Endothelial cell of umbilical vein (primary cell): ENCODE measurements around the gene ZNF396. TPM values are rescaled to one million over a fixed set of nuclear protein-coding genes. Genes with fewer than 3 reads are reported as not detected.

Experiments used
- BruUV-seq: library from RNA; stranded (reverse); fragments of 400-500 nt; replicated peaks from 2 replicates; lab custom pipeline; 2021; lab: Mats Ljungman, UMichigan
- CTCF ChIA-PET: fragments of 300-600, 350-600 bp; sonication (Branson Sonifier 250); formaldehyde crosslinking; loops from one replicate; lab custom pipeline; 2021; ENCODE audit warnings: antibody characterized with exemption, inconsistent platforms; lab: Charles Lee
- POLR2A ChIA-PET: fragments of 300-600, 350-600 bp; sonication (Branson Sonifier 250); formaldehyde crosslinking; loops from one replicate; lab custom pipeline; 2021; ENCODE audit warnings: antibody characterized with exemption, inconsistent platforms; lab: Charles Lee
- DNase-seq: peaks from one replicate; pipeline ENCODE4 v3.0.0-alpha.2; 2011; ENCODE audit warnings: low read depth, low spot score
- FAIRE-seq: peaks from 2 replicates; lab custom pipeline; 2011; peaks lifted over from hg19 to GRCh38; lab: Jason Lieb, UNC
- H2AFZ ChIP-seq: 2 replicates; pipeline ENCODE4 v1.6.0; 2012; ENCODE audit warnings: low read depth, low read length, control low read depth, inconsistent platforms
- H3K27ac ChIP-seq: 2 replicates; pipeline ENCODE4 v1.5.1; 2011; ENCODE audit warnings: low read depth, mild to moderate bottlenecking, control low read depth, low read length, moderate library complexity; ENCODE audit not compliant: insufficient read depth
- H3K27me3 ChIP-seq, 2 experiments: 2 replicates each; pipeline versions ENCODE4 v1.6.0 to v1.6.1; 2011; ENCODE audit warnings: low read length in 2 of 2, mixed read lengths in 1 of 2; ENCODE audit not compliant: control insufficient read depth in 2 of 2, insufficient read depth in 2 of 2
- H3K36me3 ChIP-seq, 2 experiments: 2 replicates in 1 of 2; 3 replicates in 1 of 2; pipeline ENCODE4 v1.5.1; 2011; ENCODE audit warnings: low read length in 2 of 2, mild to moderate bottlenecking in 1 of 2, moderate library complexity in 1 of 2; ENCODE audit not compliant: control insufficient read depth in 2 of 2, insufficient read depth in 2 of 2; ENCODE audit errors: extremely low read depth in 1 of 2
- H3K4me1 ChIP-seq: 3 replicates; pipeline ENCODE4 v1.5.1; 2011; ENCODE audit warnings: mild to moderate bottlenecking, low read length; ENCODE audit not compliant: control insufficient read depth, insufficient read depth; ENCODE audit errors: extremely low read depth
- H3K4me2 ChIP-seq: 2 replicates; pipeline ENCODE4 v1.6.1; 2011; ENCODE audit warnings: low read length, control low read depth, mixed read lengths; ENCODE audit not compliant: insufficient read depth
- H3K4me3 ChIP-seq, 3 experiments: fragments of 200-600 bp in 1 of 3; sonication (generic), shearing (Covaris generic) in 1 of 3; replicated peaks in 1 of 3; 2 replicates each; pipeline ENCODE4 v1.5.1; 2011 to 2016; ENCODE audit warnings: control low read depth in 3 of 3, low read length in 3 of 3, mild to moderate bottlenecking in 2 of 3, inconsistent platforms in 1 of 3, low read depth in 1 of 3, moderate library complexity in 1 of 3; ENCODE audit not compliant: insufficient read depth in 1 of 3
- H3K79me2 ChIP-seq: 2 replicates; pipeline ENCODE4 v1.6.0; 2012; ENCODE audit warnings: low read length, inconsistent platforms; ENCODE audit not compliant: control insufficient read depth, insufficient read depth
- H3K9ac ChIP-seq: replicated peaks from 2 replicates; pipeline ENCODE3; 2011; ENCODE audit warnings: low read length, control low read depth; ENCODE audit not compliant: insufficient read depth; ENCODE audit errors: extremely low read depth
- H3K9me1 ChIP-seq: replicated peaks from 3 replicates; pipeline ENCODE4 v1.6.0; 2011; ENCODE audit warnings: mild to moderate bottlenecking, low read length; ENCODE audit not compliant: control insufficient read depth, insufficient read depth; ENCODE audit errors: extremely low read depth
- H3K9me3 ChIP-seq: replicated peaks from 2 replicates; pipeline ENCODE4 v1.5.1; 2012; ENCODE audit warnings: low read length, inconsistent platforms; ENCODE audit not compliant: control insufficient read depth, insufficient read depth
- H4K20me1 ChIP-seq: replicated peaks from 2 replicates; pipeline ENCODE3; 2011; ENCODE audit warnings: mild to moderate bottlenecking, low read length; ENCODE audit not compliant: control insufficient read depth, insufficient read depth; ENCODE audit errors: extremely low read depth
- EZH2 ChIP-seq: IDR thresholded peaks from 2 replicates; pipeline ENCODE4 v1.6.1; 2012; ENCODE audit warnings: borderline replicate concordance, low read depth, mild to moderate bottlenecking, moderate library complexity, low read length, inconsistent platforms; ENCODE audit not compliant: severe bottlenecking
- FOS ChIP-seq: IDR thresholded peaks from 2 replicates; pipeline ENCODE4 v1.6.1; 2011; ENCODE audit warnings: mild to moderate bottlenecking, low read length, moderate library complexity, borderline replicate concordance; ENCODE audit not compliant: insufficient read depth
- GATA2 ChIP-seq: IDR thresholded peaks from 2 replicates; pipeline ENCODE4 v1.7.0; 2011; ENCODE audit warnings: low read depth, mild to moderate bottlenecking, moderate library complexity, mixed read lengths, low read length; ENCODE audit not compliant: insufficient read length, insufficient read depth
- JUN ChIP-seq: IDR thresholded peaks from 2 replicates; pipeline ENCODE4 v1.6.1; 2011; ENCODE audit warnings: borderline replicate concordance, low read depth; ENCODE audit not compliant: insufficient read length, insufficient read depth
- MYC ChIP-seq: IDR thresholded peaks from one replicate; pipeline ENCODE4 v1.6.1; 2011; ENCODE audit warnings: mild to moderate bottlenecking, low read depth, low read length
- POLR2A ChIP-seq: IDR thresholded peaks from 2 replicates; pipeline ENCODE4 v1.6.1; 2012; ENCODE audit warnings: low read depth, mild to moderate bottlenecking, control low read depth, low read length
- POLR2AphosphoS5 ChIP-seq: IDR thresholded peaks from 2 replicates; pipeline ENCODE4 v1.6.1; 2012; ENCODE audit warnings: low read depth, mild to moderate bottlenecking, control low read depth, low read length, moderate library complexity; ENCODE audit not compliant: insufficient read depth
- dilution Hi-C: fragments of 300-500 bp; cut with MboI; formaldehyde crosslinking; loops from one replicate; pipeline ENCODE4 v1.15.0; 2019; ENCODE audit warnings: low sequenced_read_pairs; ENCODE audit not compliant: extremely low pct_ligation_motif_present
- intact Hi-C: fragments of 100-400 bp; cut with micrococcal nuclease; formaldehyde crosslinking; loops from one replicate; pipeline ENCODE4 v1.10.0; 2022
- polyA plus RNA-seq, 4 experiments: library from polyadenylated mRNA; depleted of rRNA in 3 of 4; stranded (reverse) in 3 of 4; unstranded in 1 of 4; fragments of >200 nt; gene quantifications; 2 replicates each; pipeline versions ENCODE4 v1.2.1 to v1.2.3, GENCODE V29; 2011 to 2012; ENCODE audit warnings: missing spikeins in 1 of 4
- total RNA-seq: library from RNA; stranded (reverse); gene quantifications from 2 replicates; pipeline ENCODE4 v1.2.3, GENCODE V29; 2021
- TF ChIP-seq, protein P1 (sequence below): IDR thresholded peaks from 2 replicates; pipeline ENCODE4 v1.6.1; 2011; ENCODE audit not compliant: insufficient read depth, insufficient read length
- TF ChIP-seq, protein P2 (sequence below), 2 donors: IDR thresholded peaks; 1 replicate in 1 of 2; 2 replicates in 1 of 2; pipeline ENCODE4 v1.5.1; 2011; ENCODE audit warnings: low read length in 2 of 2, mild to moderate bottlenecking in 2 of 2, moderate library complexity in 2 of 2, control low read depth in 1 of 2, inconsistent platforms in 1 of 2, low read depth in 1 of 2; ENCODE audit not compliant: insufficient read depth in 1 of 2; ENCODE audit errors: extremely low read depth in 1 of 2

The ZNF396 gene
- total and polyA plus RNA-seq, 2 donors (not counting 3 experiments of a cell fraction or from before 2014, with no cell fraction given) = 0.28 to 0.44 TPM

DNA sequence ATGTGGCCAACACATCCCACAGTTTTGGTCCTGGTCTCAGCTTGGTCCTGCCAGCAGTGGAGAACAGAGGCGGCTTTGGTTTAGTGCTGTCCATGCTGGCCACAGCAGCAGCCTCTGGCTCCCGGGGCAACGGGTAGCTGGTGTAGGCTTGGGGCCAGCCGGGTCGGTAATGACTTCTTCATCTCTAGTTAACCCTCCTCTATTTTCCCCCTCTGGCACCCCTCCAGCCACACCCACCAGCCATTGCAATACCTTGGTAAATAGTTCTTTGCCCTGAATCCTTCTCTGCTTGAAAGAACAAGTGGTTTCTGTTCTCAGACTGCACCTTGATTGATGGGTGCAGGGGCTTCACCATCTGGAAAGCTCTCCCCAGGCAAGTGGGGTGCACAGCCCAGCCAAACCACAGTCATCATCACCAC lies 31.7 kb upstream of the ZNF396 start:
- Histone ChIP-seq H3K27ac (no peak overlapping the region), H3K27me3 (no peaks in the 10 kb centered on the region), H3K9ac (no peak overlapping the region), H3K36me3 (no peaks in the 10 kb centered on the region), H3K79me2 (no peaks in the 10 kb centered on the region), H3K4me2 (no peak overlapping the region), H3K4me3 (no peak overlapping the region), H3K9me1 (no peaks in the 10 kb centered on the region), H4K20me1 (no peaks in the 10 kb centered on the region), H3K4me1 (peaks cover 4% of the 10 kb centered on the region), H2AFZ (peak overlapping the region; percentile 60), H3K9me3 (no peaks in the 10 kb centered on the region)
- intact Hi-C loops = loop anchor here (1.0 to 5.0 kb wide), 11 partner anchors 22 to 541 kb away; partner anchors contain the start of gene INO80C
- no peak for TF ChIP-seq POLR2AphosphoS5
- no peak for TF ChIP-seq GATA2
- TF ChIP-seq JUN = no peak
- TF ChIP-seq EZH2 = no peak
- TF ChIP-seq FOS = no peak
- no peak for TF ChIP-seq POLR2A
- TF ChIP-seq, protein P1, sequence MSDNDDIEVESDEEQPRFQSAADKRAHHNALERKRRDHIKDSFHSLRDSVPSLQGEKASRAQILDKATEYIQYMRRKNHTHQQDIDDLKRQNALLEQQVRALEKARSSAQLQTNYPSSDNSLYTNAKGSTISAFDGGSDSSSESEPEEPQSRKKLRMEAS = no peak
- TF ChIP-seq, protein P2, sequence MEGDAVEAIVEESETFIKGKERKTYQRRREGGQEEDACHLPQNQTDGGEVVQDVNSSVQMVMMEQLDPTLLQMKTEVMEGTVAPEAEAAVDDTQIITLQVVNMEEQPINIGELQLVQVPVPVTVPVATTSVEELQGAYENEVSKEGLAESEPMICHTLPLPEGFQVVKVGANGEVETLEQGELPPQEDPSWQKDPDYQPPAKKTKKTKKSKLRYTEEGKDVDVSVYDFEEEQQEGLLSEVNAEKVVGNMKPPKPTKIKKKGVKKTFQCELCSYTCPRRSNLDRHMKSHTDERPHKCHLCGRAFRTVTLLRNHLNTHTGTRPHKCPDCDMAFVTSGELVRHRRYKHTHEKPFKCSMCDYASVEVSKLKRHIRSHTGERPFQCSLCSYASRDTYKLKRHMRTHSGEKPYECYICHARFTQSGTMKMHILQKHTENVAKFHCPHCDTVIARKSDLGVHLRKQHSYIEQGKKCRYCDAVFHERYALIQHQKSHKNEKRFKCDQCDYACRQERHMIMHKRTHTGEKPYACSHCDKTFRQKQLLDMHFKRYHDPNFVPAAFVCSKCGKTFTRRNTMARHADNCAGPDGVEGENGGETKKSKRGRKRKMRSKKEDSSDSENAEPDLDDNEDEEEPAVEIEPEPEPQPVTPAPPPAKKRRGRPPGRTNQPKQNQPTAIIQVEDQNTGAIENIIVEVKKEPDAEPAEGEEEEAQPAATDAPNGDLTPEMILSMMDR (IDR thresholded peaks at IDR 0.05; ENCODE audit: extremely low read depth in 1 of 2, insufficient read depth in 1 of 2, low read depth in 1 of 2, low read length in 2 of 2) = no peak
- TF ChIP-seq MYC = no peak
- CTCF ChIA-PET = interaction anchor here (0.8 to 2.8 kb wide), 8 partner anchors 11 to 876 kb away, joined by 3 to 13 read pairs (median 3); partner anchors contain the start of gene INO80C
- POLR2A ChIA-PET = no interaction called here
- dilution Hi-C loops = no loop called here
- BruUV-seq = no TSS peak
- no peak for FAIRE-seq
- no peak for DNase-seq
